Panc1 (cell line): ENCODE measurements around the gene KIF3A. TPM values are rescaled to one million over a fixed set of nuclear protein-coding genes. Genes with fewer than 3 reads are reported as not detected.

Experiments used
- ATAC-seq: fragments of 200-7000 bp; cut with Tn5 transposase; 2 replicates; pipeline ENCODE4 v1.9.1; 2020; ENCODE audit warnings: mild to moderate bottlenecking, moderate library complexity
- BruUV-seq: library from RNA; stranded (reverse); fragments of 400-500 nt; replicated peaks from 2 replicates; lab custom pipeline; 2021; lab: Mats Ljungman, UMichigan
- CTCF ChIA-PET: fragments of 300-600 bp; sonication (Branson Sonifier 250); formaldehyde crosslinking; loops from one replicate; lab custom pipeline; 2022; ENCODE audit warnings: antibody characterized with exemption; lab: Charles Lee
- POLR2A ChIA-PET: fragments of 300-600 bp; sonication (Branson Sonifier 250); formaldehyde crosslinking; loops from one replicate; lab custom pipeline; 2022; ENCODE audit warnings: antibody characterized with exemption; lab: Charles Lee
- DNase-seq: peaks from one replicate; pipeline ENCODE4 v3.0.0-alpha.2; 2010; ENCODE audit warnings: low read depth, low spot score
- H3K27ac ChIP-seq: 2 replicates; pipeline ENCODE4 v1.5.1; 2011; ENCODE audit warnings: mild to moderate bottlenecking, low read length, inconsistent platforms
- H3K27me3 ChIP-seq: fragments of 200-500 bp; sonication (Bioruptor generic); 2 replicates; pipeline ENCODE4 v1.6.0; 2014; ENCODE audit warnings: low read length, inconsistent platforms; ENCODE audit not compliant: control insufficient read depth, insufficient read depth
- H3K36me3 ChIP-seq: fragments of 200-500 bp; sonication (Bioruptor generic); 2 replicates; pipeline ENCODE4 v1.5.1; 2014; ENCODE audit warnings: inconsistent platforms, mild to moderate bottlenecking, low read length, moderate library complexity; ENCODE audit not compliant: control insufficient read depth, insufficient read depth
- H3K4me1 ChIP-seq: 2 replicates; pipeline ENCODE4 v1.5.1; 2011; ENCODE audit warnings: inconsistent platforms, mild to moderate bottlenecking, low read length, moderate library complexity; ENCODE audit not compliant: control insufficient read depth, insufficient read depth
- H3K4me3 ChIP-seq, 2 experiments: 2 replicates each; pipeline ENCODE4 v1.5.1; 2011 to 2012; ENCODE audit warnings: low read depth in 2 of 2, low read length in 2 of 2, mild to moderate bottlenecking in 2 of 2, inconsistent platforms in 1 of 2, moderate library complexity in 1 of 2
- H3K9me3 ChIP-seq: fragments of 200-500 bp; sonication (Bioruptor generic); 2 replicates; pipeline ENCODE4 v1.5.1; 2014; ENCODE audit warnings: low read depth, mild to moderate bottlenecking, inconsistent platforms, low read length, moderate library complexity; ENCODE audit not compliant: control insufficient read depth, insufficient read depth
- CTCF ChIP-seq: fragments of 450-650 bp; IDR thresholded peaks from 2 replicates; pipeline ENCODE4 v1.5.1; 2017; ENCODE audit warnings: mild to moderate bottlenecking
- POLR2AphosphoS5 ChIP-seq: IDR thresholded peaks from 2 replicates; pipeline ENCODE4 v1.6.1; 2012; ENCODE audit warnings: mild to moderate bottlenecking, low read depth, low read length, moderate library complexity
- REST ChIP-seq, 2 experiments: IDR thresholded peaks; 2 replicates each; pipeline ENCODE4 v1.6.1; 2011 to 2012; ENCODE audit warnings: low read depth in 2 of 2, control low read depth in 1 of 2, low read length in 1 of 2, mild to moderate bottlenecking in 1 of 2, moderate library complexity in 1 of 2; ENCODE audit not compliant: insufficient read depth in 1 of 2
- SIN3A ChIP-seq: IDR thresholded peaks from 2 replicates; pipeline ENCODE4 v1.6.1; 2012; ENCODE audit warnings: low read depth, mild to moderate bottlenecking, low read length, moderate library complexity, borderline replicate concordance; ENCODE audit not compliant: insufficient read depth
- TCF7L2 ChIP-seq: IDR thresholded peaks from 2 replicates; pipeline ENCODE4 v1.6.1; 2011; ENCODE audit warnings: mild to moderate bottlenecking, low read depth, low read length, inconsistent platforms
- in situ Hi-C: cut with HindIII; loops from 2 replicates; pipeline ENCODE4 v1.10.0; 2016; ENCODE audit warnings: low sequenced_read_pairs, low pct_unique_long_range_greater_than_20kb
- intact Hi-C: fragments of 100-400 bp; cut with micrococcal nuclease; formaldehyde crosslinking; loops from one replicate; pipeline ENCODE4 v1.10.0; 2022; ENCODE audit not compliant: unreplicated experiment
- total RNA-seq: library from RNA; stranded (reverse); gene quantifications from one replicate; pipeline ENCODE4 v1.2.1, GENCODE V29; 2021; ENCODE audit not compliant: unreplicated experiment

Gene KIF3A
- total RNA-seq, 1 experiment from 2014 or later = 17.1 TPM

GRCh38 chr5:132714456-132715307, 22.7 kb downstream of the KIF3A start:
- no TSS peak for BruUV-seq
- ChIA-PET CTCF (interaction anchor here (0.8 kb wide), 1 partner anchor 118 kb away, joined by 3 read pairs; no protein-coding TSS in a partner anchor), POLR2A (interaction anchor here (0.5 kb wide), 1 partner anchor 105 kb away, joined by 13 read pairs; no protein-coding TSS in a partner anchor)
- H3K4me1 ChIP-seq = no peaks in the 10 kb centered on the region
- in situ Hi-C loops (no loop called here), intact Hi-C loops (no loop called here)
- no peak for TF ChIP-seq TCF7L2
- no peak for TF ChIP-seq REST (IDR thresholded peaks at IDR 0.05; ENCODE audit: insufficient read depth in 1 of 2, low read depth in 2 of 2, low read length in 1 of 2)
- peak; percentile 54 for TF ChIP-seq CTCF
- no peak for TF ChIP-seq SIN3A
- TF ChIP-seq POLR2AphosphoS5 = no peak
- H3K27me3 ChIP-seq = no peaks in the 10 kb centered on the region
- H3K9me3 ChIP-seq = no peaks in the 10 kb centered on the region
- ATAC-seq = 0 out of 2 replicates have a peak, but pooled peaks have one; percentile 42
- no peaks in the 10 kb centered on the region; the same call in 1 of the 2 replicates for H3K36me3 ChIP-seq
- no peak overlapping the region for H3K27ac ChIP-seq
- no peak overlapping the region for H3K4me3 ChIP-seq
- DNase-seq = no peak

- in situ Hi-C loops = no loop called here
- no peak for DNase-seq
- H3K9me3 ChIP-seq = no peaks in the 10 kb centered on the region
- no peak overlapping the region for H3K4me3 ChIP-seq
- POLR2A ChIA-PET = no interaction called here
- H3K27ac ChIP-seq = no peak overlapping the region
- H3K36me3 ChIP-seq = peaks cover 2% of the 10 kb centered on the region; the same call in 1 of the 2 replicates
- no peaks in the 10 kb centered on the region for H3K27me3 ChIP-seq
- CTCF ChIA-PET = no interaction called here
- ATAC-seq = no peak
- BruUV-seq = no TSS peak
- intact Hi-C loops = no loop called here
- H3K4me1 ChIP-seq = no peaks in the 10 kb centered on the region
- TF ChIP-seq TCF7L2 (no peak), REST (IDR thresholded peaks at IDR 0.05; ENCODE audit: insufficient read depth in 1 of 2, low read depth in 2 of 2, low read length in 1 of 2) (no peak), CTCF (no peak), POLR2AphosphoS5 (no peak), SIN3A (no peak)
Observed at GRCh38 chr5:132708645-132709044, 28.7 kb downstream of the KIF3A start.
